Middle frontal gyrus (tissue), 1 donor: Measurements from ENCODE around the gene CDA.
"Not testable (repeated sequence)": the region's sequence is repeated elsewhere in the genome, so short reads cannot be mapped to it uniquely, and the experiment has no call there.

Source experiments
- DNase-seq: peaks from one replicate; pipeline ENCODE4 v3.0.0-alpha.2; 2015; ENCODE audit warnings: low spot score; ENCODE audit errors: extremely low spot score

Gene CDA

GRCh38 chr1:20586953-20587660 lies 1.8 kb upstream of the CDA start:
- DNase-seq = no peak

GRCh38 chr1:20587661-20588053 lies 1.2 kb upstream of the CDA start:
- no peak for DNase-seq

- no peak for DNase-seq
Measured at GRCh38 chr1:20589331-20590278, 708 bp downstream of the CDA start.

- DNase-seq = no peak
Measured at GRCh38 chr1:20590306-20590777, 1.4 kb downstream of the CDA start.

- DNase-seq = no peak
Measured at GRCh38 chr1:20593756-20594155, 4.9 kb downstream of the CDA start.

- no peak for DNase-seq
Measured at GRCh38 chr1:20594746-20595145, 5.8 kb downstream of the CDA start.

- no peak for DNase-seq
Measured at GRCh38 chr1:20596106-20596505, 7.2 kb downstream of the CDA start.

- DNase-seq = no peak
Measured at GRCh38 chr1:20597650-20598049, 8.8 kb downstream of the CDA start.

- no peak for DNase-seq
Measured at GRCh38 chr1:20600156-20600555, 11.3 kb downstream of the CDA start.

- no peak for DNase-seq
Measured at GRCh38 chr1:20601129-20601825, 12.4 kb downstream of the CDA start.

- DNase-seq = no peak
Measured at GRCh38 chr1:20602851-20603450, 14.1 kb downstream of the CDA start.

- DNase-seq = no peak
Measured at GRCh38 chr1:20603504-20604464, 14.9 kb downstream of the CDA start.

- no peak for DNase-seq
Measured at GRCh38 chr1:20604678-20605077, 15.8 kb downstream of the CDA start.

- not testable (repeated sequence) for DNase-seq
Measured at GRCh38 chr1:20606801-20607570, 18.1 kb downstream of the CDA start.

GRCh38 chr1:20609541-20609940 lies 20.6 kb downstream of the CDA start:
- DNase-seq = no peak

- DNase-seq = no peak
Measured at GRCh38 chr1:20610970-20611369, 22.1 kb downstream of the CDA start.

GRCh38 chr1:20611652-20612051 lies 22.8 kb downstream of the CDA start:
- no peak for DNase-seq

GRCh38 chr1:20612221-20612746 lies 23.4 kb downstream of the CDA start:
- DNase-seq = no peak

- DNase-seq = no peak
Measured at GRCh38 chr1:20614131-20614579, 25.3 kb downstream of the CDA start.
